GM13976 (cell line): ENCODE measurements around the gene ELMO1.

ENCODE experiments used
- DNase-seq: peaks from one replicate; pipeline ENCODE4 v3.0.0; 2012; ENCODE audit warnings: low spot score
- in situ Hi-C: fragments of 300-500 bp; cut with MboI; formaldehyde crosslinking; loops from one replicate; pipeline ENCODE4 v1.12.0; 2022; ENCODE audit warnings: low sequenced_read_pairs, mixed read lengths, inconsistent platforms; ENCODE audit not compliant: unreplicated experiment
- TF ChIP-seq, protein P1 (sequence below): IDR thresholded peaks from 2 replicates; pipeline ENCODE4 v1.5.1; 2012; ENCODE audit warnings: borderline replicate concordance, mild to moderate bottlenecking; ENCODE audit not compliant: insufficient read depth; ENCODE audit errors: extremely low read depth, missing control alignments, control extremely low read depth

ELMO1 gene

DNA sequence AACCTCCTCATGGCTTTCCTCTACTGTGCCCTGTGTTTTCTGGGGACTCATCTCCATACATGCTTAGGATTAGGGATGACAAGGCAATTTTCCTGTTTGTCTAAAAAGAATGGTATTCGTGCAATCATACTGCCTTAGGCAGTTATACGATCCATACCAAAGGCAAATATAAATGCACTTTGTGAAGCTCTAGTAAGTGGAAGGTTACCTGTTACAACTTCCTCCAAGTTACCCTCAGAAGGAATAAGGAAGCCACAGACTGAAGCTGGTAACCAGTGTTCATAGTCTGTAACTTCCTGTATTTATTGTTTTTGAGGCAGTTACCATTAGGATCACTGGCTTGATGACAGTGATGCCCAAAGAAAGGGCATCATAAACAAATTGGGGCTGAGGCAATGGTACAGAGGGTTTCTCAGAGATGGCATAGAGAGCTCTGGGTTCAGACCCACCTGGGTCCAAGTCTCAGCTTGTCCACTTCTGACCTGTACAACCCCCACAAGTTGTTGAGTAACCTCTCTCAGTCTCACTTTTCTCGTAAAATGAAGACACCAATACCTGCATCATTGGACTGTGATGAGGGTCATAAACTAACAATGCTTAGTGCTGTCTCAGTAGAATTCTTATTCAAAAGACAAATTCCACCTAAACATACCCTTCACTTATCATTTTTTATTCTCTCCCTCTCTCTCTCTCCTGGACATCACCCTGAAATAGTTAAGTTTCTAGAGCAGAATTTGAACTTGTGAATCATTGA, 138.2 kb downstream of the ELMO1 start:
- in situ Hi-C loops = no loop called here
- no peak for DNase-seq
- TF ChIP-seq, protein P1, sequence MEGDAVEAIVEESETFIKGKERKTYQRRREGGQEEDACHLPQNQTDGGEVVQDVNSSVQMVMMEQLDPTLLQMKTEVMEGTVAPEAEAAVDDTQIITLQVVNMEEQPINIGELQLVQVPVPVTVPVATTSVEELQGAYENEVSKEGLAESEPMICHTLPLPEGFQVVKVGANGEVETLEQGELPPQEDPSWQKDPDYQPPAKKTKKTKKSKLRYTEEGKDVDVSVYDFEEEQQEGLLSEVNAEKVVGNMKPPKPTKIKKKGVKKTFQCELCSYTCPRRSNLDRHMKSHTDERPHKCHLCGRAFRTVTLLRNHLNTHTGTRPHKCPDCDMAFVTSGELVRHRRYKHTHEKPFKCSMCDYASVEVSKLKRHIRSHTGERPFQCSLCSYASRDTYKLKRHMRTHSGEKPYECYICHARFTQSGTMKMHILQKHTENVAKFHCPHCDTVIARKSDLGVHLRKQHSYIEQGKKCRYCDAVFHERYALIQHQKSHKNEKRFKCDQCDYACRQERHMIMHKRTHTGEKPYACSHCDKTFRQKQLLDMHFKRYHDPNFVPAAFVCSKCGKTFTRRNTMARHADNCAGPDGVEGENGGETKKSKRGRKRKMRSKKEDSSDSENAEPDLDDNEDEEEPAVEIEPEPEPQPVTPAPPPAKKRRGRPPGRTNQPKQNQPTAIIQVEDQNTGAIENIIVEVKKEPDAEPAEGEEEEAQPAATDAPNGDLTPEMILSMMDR = no peak

DNA sequence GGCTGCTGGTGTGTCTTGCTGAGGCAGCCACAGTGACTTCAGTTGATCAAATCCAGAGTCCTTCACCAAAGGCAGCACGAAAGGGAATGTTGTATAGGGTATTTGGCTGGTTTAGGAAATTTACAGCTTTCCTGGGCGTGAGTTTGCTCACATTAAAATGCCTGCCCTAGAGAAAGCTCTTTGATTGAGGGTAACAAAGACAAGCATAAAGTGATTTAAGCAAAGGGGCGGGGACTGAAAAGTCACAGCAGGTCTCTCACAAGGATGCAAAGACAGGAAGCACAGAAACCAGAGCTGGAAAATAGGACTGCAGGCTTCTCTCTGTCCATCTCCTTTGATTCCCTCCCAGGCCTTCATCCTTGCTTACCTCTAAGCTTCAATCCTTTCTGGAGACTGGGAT, 139.2 kb downstream of the ELMO1 start:
- in situ Hi-C loops = no loop called here
- DNase-seq = no peak
- TF ChIP-seq, protein P1 = no peak

DNA sequence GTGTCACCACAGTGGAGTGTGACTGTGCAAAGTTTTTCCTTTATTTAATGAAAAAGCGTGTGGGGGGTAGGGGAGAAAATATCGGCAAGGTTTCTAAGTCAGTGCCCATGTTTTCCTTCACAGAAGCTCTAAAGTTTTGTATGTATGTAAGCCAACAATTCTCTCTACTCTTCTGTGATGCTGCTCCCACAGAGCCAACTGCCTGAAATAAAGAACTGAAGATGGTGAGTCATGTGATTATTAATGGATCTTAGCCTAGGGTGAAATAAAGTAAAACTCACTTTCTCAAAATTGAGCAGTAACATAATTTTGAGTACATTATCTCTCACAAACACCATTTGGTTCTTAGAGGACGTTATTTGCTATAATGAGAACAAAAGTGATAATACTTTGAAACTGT, 143.7 kb downstream of the ELMO1 start:
- no peak for DNase-seq
- in situ Hi-C loops = no loop called here
- TF ChIP-seq, protein P1 = no peak

DNA sequence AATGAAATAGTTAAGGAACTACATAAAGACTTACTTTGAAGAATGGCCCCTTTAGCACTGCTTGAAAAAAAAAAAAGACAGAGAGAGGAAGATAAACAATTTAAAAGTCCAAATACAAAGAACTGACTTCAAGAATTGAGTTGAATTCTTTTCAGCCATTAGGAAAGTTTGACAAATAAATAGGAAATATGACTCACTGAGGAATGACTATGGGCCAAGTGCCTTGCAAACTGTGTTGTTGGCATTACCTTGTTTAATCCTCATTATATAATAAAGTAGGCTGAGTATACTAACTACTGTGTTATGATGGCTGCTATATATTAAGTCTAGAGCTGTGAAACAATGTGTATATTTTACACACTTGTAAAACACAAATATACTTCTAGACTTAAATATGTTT, 151.1 kb downstream of the ELMO1 start:
- no peak for DNase-seq
- in situ Hi-C loops = no loop called here
- TF ChIP-seq, protein P1 = no peak

DNA sequence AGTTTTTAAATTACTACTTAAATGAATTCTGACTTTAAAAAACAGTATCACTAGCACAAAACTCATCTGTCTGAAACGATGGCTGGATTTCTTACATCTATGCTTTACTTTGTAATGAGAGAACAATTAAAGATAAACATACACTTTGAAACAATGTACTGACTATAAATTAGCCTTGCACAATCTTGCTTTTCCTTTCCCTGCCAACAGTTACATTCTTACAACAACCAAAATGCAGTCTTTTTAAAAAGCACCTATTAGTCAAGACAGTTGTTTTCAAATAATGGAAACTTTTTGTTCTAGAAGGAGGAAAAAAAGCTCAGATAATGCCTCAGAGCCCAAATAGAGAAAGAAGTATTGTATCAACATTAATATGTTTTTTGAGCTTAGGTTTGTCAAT, 153.3 kb downstream of the ELMO1 start:
- DNase-seq = no peak
- in situ Hi-C loops = no loop called here
- TF ChIP-seq, protein P1 = no peak

DNA sequence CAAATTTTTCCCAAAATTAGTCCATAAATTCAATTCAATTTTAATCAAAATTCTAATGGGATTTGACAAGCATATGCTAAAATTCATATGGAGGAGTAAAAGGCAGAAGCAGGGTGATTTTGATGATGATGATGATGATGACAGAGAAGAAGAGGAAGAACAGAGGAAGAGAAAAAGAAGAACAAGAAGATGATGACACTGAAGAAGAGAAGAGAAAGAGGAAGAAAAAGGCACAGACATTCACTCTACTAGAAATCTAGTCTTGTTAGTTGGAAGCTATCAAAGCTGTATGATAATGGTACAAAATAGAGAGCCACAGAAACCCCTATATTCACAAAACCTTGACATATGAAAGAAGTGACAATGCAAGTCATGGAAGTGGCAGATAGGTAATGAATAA, 157.9 kb downstream of the ELMO1 start:
- TF ChIP-seq, protein P1 = no peak
- in situ Hi-C loops = no loop called here

More for the DNA sequence above, 157.9 kb downstream of the ELMO1 start:
- no peak for DNase-seq
